CD14-positive monocyte (primary cell): ENCODE measurements around the gene C17orf100. TPM values are rescaled to one million over a fixed set of nuclear protein-coding genes. Genes with fewer than 3 reads are reported as not detected.

Experiments used
- DNase-seq, 3 donors: peaks; one replicate each; pipeline ENCODE4 v3.0.0-alpha.2; 2011 to 2022
- H2AFZ ChIP-seq: 2 replicates; pipeline ENCODE4 v1.6.0; 2012; ENCODE audit warnings: mild to moderate bottlenecking, low read depth, low read length, inconsistent platforms; ENCODE audit not compliant: insufficient read depth, poor library complexity, severe bottlenecking
- H3K27ac ChIP-seq, 2 donors: 1 replicate in 1 of 2; 2 replicates in 1 of 2; pipeline ENCODE4 v1.5.1; 2012 to 2013; ENCODE audit warnings: low read length in 2 of 2, control low read depth in 1 of 2, inconsistent platforms in 1 of 2, low read depth in 1 of 2, mild to moderate bottlenecking in 1 of 2
- H3K27me3 ChIP-seq, 2 donors: one replicate each; pipeline versions ENCODE4 v1.6.0 to v1.6.1; 2011 to 2013; ENCODE audit warnings: low read length in 2 of 2; ENCODE audit not compliant: control insufficient read depth in 2 of 2, insufficient read depth in 2 of 2
- H3K36me3 ChIP-seq, 2 donors: replicated peaks in 1 of 2; 1 replicate in 1 of 2; 2 replicates in 1 of 2; pipeline versions ENCODE4 v1.5.1 to v1.6.1; 2012 to 2013; ENCODE audit warnings: low read length in 2 of 2, control low read depth in 1 of 2, inconsistent platforms in 1 of 2, mild to moderate bottlenecking in 1 of 2; ENCODE audit not compliant: insufficient read depth in 2 of 2, control insufficient read depth in 1 of 2
- H3K4me1 ChIP-seq, 2 donors: 1 replicate in 1 of 2; 2 replicates in 1 of 2; pipeline versions ENCODE4 v1.5.1 to v1.6.1; 2012 to 2013; ENCODE audit warnings: low read length in 2 of 2, control low read depth in 1 of 2, inconsistent platforms in 1 of 2, mild to moderate bottlenecking in 1 of 2, moderate library complexity in 1 of 2; ENCODE audit not compliant: insufficient read depth in 2 of 2, control insufficient read depth in 1 of 2
- H3K4me2 ChIP-seq: replicated peaks from 2 replicates; pipeline ENCODE3; 2012; ENCODE audit warnings: low read length, moderate library complexity, mild to moderate bottlenecking; ENCODE audit not compliant: poor library complexity, severe bottlenecking; ENCODE audit errors: extremely low read depth
- H3K4me3 ChIP-seq, 3 experiments: fragments of 200-600 bp in 1 of 3; sonication (generic) in 1 of 3; replicated peaks in 1 of 3; 1 replicate in 2 of 3; 2 replicates in 1 of 3; pipeline ENCODE4 v1.5.1; 2011 to 2013; ENCODE audit warnings: low read length in 3 of 3, mild to moderate bottlenecking in 3 of 3, control low read depth in 2 of 3, low read depth in 2 of 3, inconsistent platforms in 1 of 3, moderate library complexity in 1 of 3
- H3K79me2 ChIP-seq: 2 replicates; pipeline ENCODE4 v1.6.0; 2012; ENCODE audit warnings: mild to moderate bottlenecking, control low read depth, inconsistent platforms, low read length, moderate library complexity; ENCODE audit not compliant: insufficient read depth
- H3K9ac ChIP-seq: 2 replicates; pipeline ENCODE4 v1.6.0; 2017; ENCODE audit warnings: low read length, mild to moderate bottlenecking; ENCODE audit not compliant: insufficient read depth, poor library complexity, severe bottlenecking
- H3K9me3 ChIP-seq, 2 donors: replicated peaks in 1 of 2; 1 replicate in 1 of 2; 2 replicates in 1 of 2; pipeline versions ENCODE4 v1.5.1 to v1.6.1; 2012 to 2013; ENCODE audit warnings: low read length in 2 of 2, control low read depth in 1 of 2; ENCODE audit not compliant: control insufficient read depth in 1 of 2, insufficient read depth in 1 of 2
- H4K20me1 ChIP-seq: 2 replicates; pipeline ENCODE4 v1.6.0; 2012; ENCODE audit warnings: mild to moderate bottlenecking, low read length, control low read depth, moderate library complexity; ENCODE audit not compliant: insufficient read depth
- H3K27ac Mint-ChIP-seq, 7 donors: one replicate each; pipeline ENCODE4 v1.8.0; 2020; ENCODE audit warnings: mild to moderate bottlenecking in 7 of 7, mixed read lengths in 7 of 7, moderate library complexity in 6 of 7, inconsistent platforms in 2 of 7
- H3K27me3 Mint-ChIP-seq, 3 donors: one replicate each; pipeline ENCODE4 v1.8.0; 2021 to 2022; ENCODE audit warnings: low read depth in 3 of 3, mild to moderate bottlenecking in 3 of 3, mixed read lengths in 3 of 3, moderate library complexity in 3 of 3, inconsistent platforms in 1 of 3
- H3K36me3 Mint-ChIP-seq, 2 donors: one replicate each; pipeline ENCODE4 v1.8.0; 2020; ENCODE audit warnings: mixed read lengths in 2 of 2, inconsistent platforms in 1 of 2, mild to moderate bottlenecking in 1 of 2
- H3K4me1 Mint-ChIP-seq: one replicate; pipeline ENCODE4 v1.8.0; 2020; ENCODE audit warnings: mild to moderate bottlenecking, mixed read lengths
- H3K4me3 Mint-ChIP-seq, 2 donors: one replicate each; pipeline ENCODE4 v1.8.0; 2020; ENCODE audit warnings: mild to moderate bottlenecking in 2 of 2, mixed read lengths in 2 of 2, moderate library complexity in 1 of 2
- H3K9me3 Mint-ChIP-seq, 7 donors: one replicate each; pipeline ENCODE4 v1.8.0; 2020 to 2022; ENCODE audit warnings: mixed read lengths in 7 of 7, mild to moderate bottlenecking in 6 of 7, moderate library complexity in 6 of 7, inconsistent platforms in 2 of 7
- CTCF ChIP-seq: fragments of 200-600 bp; IDR thresholded peaks from one replicate; pipeline ENCODE4 v1.8.0; 2022; ENCODE audit warnings: antibody characterized with exemption, mild to moderate bottlenecking
- WGBS: methylation state at CpG from one replicate; pipeline ENCODE4 v1.1.5; 2013; ENCODE audit warnings: missing lambda C conversion rate; ENCODE audit not compliant: insufficient coverage; 5-methylcytosine and 5-hydroxymethylcytosine counted together
- intact Hi-C, 2 donors: fragments of 100-400 bp; cut with micrococcal nuclease; formaldehyde crosslinking; loops; one replicate each; pipeline versions ENCODE4 v1.15.0 to v1.15.1; 2023
- polyA plus RNA-seq, 3 donors: library from polyadenylated mRNA; depleted of rRNA in 1 of 3; unstranded in 2 of 3; stranded (reverse) in 1 of 3; fragments of 300-500 nt in 2 of 3; fragments of >200 nt in 1 of 3; fragmentation: Illumina TruSeq in 2 of 3; gene quantifications; 1 replicate in 2 of 3; 2 replicates in 1 of 3; pipeline ENCODE4 v1.2.3, GENCODE V29; 2012 to 2021

Gene C17orf100
- polyA plus RNA-seq, 3 donors, result 0.51 to 1.8 (median 1.2) TPM

DNA sequence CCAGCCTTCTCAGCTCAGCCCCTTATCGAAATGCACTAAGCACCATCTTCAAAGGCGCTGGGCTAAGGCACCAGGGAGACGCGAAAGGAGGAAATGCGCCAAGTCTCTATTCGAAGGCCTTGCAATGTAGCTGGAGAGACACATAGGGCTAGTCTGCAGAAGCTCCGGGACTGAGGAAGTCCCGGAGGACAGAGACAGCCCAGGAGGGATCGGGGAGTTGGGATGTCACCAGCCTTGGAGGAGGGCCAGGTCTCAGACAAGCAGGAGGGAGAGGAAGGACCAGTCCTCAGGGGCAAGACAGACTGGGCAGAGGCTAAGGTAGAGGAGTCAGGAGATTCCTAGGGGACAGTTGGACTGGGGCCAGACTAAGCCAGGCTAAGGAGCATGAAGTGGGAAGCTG, 8.5 kb downstream of the C17orf100 start:
- Histone ChIP-seq H3K27me3 (peaks cover 13 to 31% of the 10 kb centered on the region in 2 donors), H3K4me3 (peak overlapping the region in 1 of 3 experiments; percentile 43), H2AFZ (no peak overlapping the region), H3K9ac (no peak overlapping the region), H4K20me1 (no peaks in the 10 kb centered on the region), H3K4me1 (peaks cover 43 to 49% of the 10 kb centered on the region in 2 donors), H3K27ac (no peak overlapping the region), H3K9me3 (peaks cover 0 to 8% of the 10 kb centered on the region in 2 donors), H3K4me2 (peak overlapping the region; percentile 50), H3K79me2 (no peaks in the 10 kb centered on the region), H3K36me3 (no peaks in the 10 kb centered on the region)
- H3K9me3 Mint-ChIP-seq, result peaks cover 0 to 13% (median 4%) of the 10 kb centered on the region in 7 donors
- peaks cover 49% of the 10 kb centered on the region for H3K4me1 Mint-ChIP-seq
- H3K27me3 Mint-ChIP-seq, result peaks cover 41 to 54% (median 46%) of the 10 kb centered on the region in 3 donors
- DNase-seq, result no peak
- H3K36me3 Mint-ChIP-seq, result peaks cover 5 to 13% of the 10 kb centered on the region in 2 donors
- no peak for TF ChIP-seq CTCF
- intact Hi-C loops, result loop anchor here in 1 of 2 donors (10.0 kb wide), 1 partner anchor 335 kb away; the partner anchor contains the start of gene ALOX12
- H3K27ac Mint-ChIP-seq, result peak overlapping the region in 3 of 7 donors; percentile 41 to 83 (median 71)
- WGBS, result 32% methylated on average over 8 of the region's 9 CpGs
- peak overlapping the region in 1 of 2 donors; percentile 83 for H3K4me3 Mint-ChIP-seq

DNA sequence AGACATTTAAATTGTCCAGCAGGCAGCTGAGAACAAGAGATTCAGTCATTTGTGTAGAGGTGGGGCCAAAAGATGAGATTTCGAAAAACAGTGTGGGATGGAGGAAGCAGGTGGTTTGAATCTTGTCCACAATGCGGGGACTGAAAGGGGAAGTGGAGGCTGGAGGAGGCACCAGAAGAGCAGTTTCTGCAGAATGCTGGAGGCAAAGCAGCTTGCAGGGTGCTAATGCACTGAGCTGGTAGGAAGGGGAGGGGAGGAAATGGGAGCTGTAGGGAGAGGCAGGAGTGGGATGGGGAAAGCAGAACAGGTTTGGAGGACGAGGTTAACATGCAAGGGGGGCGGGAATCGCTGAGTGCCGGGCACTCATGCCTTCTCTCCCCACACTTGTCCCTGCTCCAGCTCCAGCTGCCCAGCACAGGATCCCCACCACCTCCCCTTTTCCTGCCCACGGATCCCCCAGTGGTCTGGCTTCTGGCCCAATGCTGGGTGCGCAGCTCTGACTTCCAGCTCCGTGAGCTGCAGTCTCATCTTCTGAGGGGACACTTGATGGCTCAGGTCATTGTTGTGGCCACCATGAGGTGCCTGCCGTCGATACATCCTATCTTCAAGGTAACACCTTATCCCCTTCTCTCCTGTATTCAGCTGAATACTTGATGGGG, 9.4 kb downstream of the C17orf100 start:
- Histone ChIP-seq H3K36me3 (no peaks in the 10 kb centered on the region), H3K27me3 (peaks cover 6 to 28% of the 10 kb centered on the region in 2 donors), H3K4me2 (peak overlapping the region; percentile 50), H3K9ac (no peak overlapping the region), H3K79me2 (no peaks in the 10 kb centered on the region), H3K4me1 (peaks cover 38 to 41% of the 10 kb centered on the region in 2 donors), H3K9me3 (peaks cover 0 to 8% of the 10 kb centered on the region in 2 donors), H4K20me1 (no peaks in the 10 kb centered on the region), H3K27ac (no peak overlapping the region), H2AFZ (peak overlapping the region; percentile 55), H3K4me3 (peak overlapping the region in 1 of 3 experiments; percentile 43)
- peaks cover 4 to 7% of the 10 kb centered on the region in 2 donors for H3K36me3 Mint-ChIP-seq
- intact Hi-C loops, result loop anchor here in 1 of 2 donors (10.0 kb wide), 1 partner anchor 334 kb away; the partner anchor contains the start of gene ALOX12
- DNase-seq, result peak; percentile 37 to 47 (median 40)
- H3K4me1 Mint-ChIP-seq, result peaks cover 42% of the 10 kb centered on the region
- H3K27ac Mint-ChIP-seq, result peak overlapping the region in 5 of 7 donors; percentile 13 to 74 (median 47)
- peak overlapping the region; percentile 37 to 83 for H3K4me3 Mint-ChIP-seq
- peaks cover 0 to 13% (median 4%) of the 10 kb centered on the region in 7 donors for H3K9me3 Mint-ChIP-seq
- peaks cover 34 to 47% (median 42%) of the 10 kb centered on the region in 3 donors for H3K27me3 Mint-ChIP-seq
- no peak for TF ChIP-seq CTCF
- WGBS, result 0% methylated on average over 6 of the region's 11 CpGs
